Forelimb muscle (tissue), 1 donor: ENCODE data around the gene THAP7. TPM values are rescaled to one million over a fixed set of nuclear protein-coding genes. Genes with fewer than 3 reads are reported as not detected.
A peak's percentile ranks its signal among the peaks of the same experiment; 100 is the strongest.

Source experiments
- DNase-seq: peaks from one replicate; pipeline ENCODE4 v3.0.0-alpha.2; 2013; ENCODE audit warnings: low read depth
- polyA plus RNA-seq: library from polyadenylated mRNA; unstranded; fragments of 120-200 nt; gene quantifications from one replicate; pipeline ENCODE4 v1.2.1, GENCODE V29; 2013; ENCODE audit not compliant: insufficient read length

THAP7 gene
- polyA plus RNA-seq, 1 donor, result 15.5 TPM

GRCh38 chr22:20994128-20994901 lies 7.6 kb downstream of the THAP7 start:
- DNase-seq, result no peak

- DNase-seq, result no peak
These were observed 8.4 kb downstream of the THAP7 start for GRCh38 chr22:20993304-20994127.

- DNase-seq, result no peak
These were observed 9.2 kb downstream of the THAP7 start for GRCh38 chr22:20992456-20993303.

GRCh38 chr22:20992056-20992442 lies 9.9 kb downstream of the THAP7 start:
- no peak for DNase-seq

DNA sequence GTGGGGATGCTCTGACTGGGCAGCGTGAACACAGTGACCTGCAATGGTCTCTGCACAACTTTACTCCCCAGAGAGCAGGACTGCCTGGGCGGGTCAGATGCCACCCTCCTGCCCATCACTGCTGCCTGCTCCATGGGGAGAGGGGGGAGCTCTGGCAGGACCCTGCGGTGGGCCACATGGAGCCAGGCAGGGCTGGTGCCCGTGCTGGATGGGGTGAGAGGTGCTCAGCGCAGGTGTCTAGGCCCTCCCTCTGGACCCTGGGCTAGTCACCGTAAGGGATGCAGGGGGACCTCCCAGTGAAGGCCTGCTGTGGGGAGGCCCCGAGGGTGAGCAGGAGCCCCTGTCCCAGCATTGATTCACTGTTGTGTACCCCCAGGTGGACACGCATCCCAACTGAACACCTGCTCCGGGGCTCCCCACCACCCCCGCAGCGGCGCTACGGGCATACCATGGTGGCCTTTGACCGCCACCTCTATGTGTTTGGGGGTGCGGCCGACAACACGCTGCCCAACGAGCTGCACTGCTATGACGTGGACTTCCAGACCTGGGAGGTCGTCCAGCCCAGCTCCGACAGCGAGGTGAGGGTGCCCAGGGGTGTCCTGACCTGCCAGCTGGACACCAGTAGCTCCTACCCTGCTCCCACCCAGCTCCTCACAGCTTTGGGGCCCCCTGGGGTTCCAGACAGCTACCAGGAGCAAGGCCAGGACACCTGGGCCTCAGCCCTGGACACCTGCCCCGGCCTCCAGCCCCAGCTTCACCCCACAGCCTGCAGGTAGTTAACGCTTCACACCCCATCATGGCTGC lies 10.5 kb downstream of the THAP7 start:
- DNase-seq, result no peak

DNA sequence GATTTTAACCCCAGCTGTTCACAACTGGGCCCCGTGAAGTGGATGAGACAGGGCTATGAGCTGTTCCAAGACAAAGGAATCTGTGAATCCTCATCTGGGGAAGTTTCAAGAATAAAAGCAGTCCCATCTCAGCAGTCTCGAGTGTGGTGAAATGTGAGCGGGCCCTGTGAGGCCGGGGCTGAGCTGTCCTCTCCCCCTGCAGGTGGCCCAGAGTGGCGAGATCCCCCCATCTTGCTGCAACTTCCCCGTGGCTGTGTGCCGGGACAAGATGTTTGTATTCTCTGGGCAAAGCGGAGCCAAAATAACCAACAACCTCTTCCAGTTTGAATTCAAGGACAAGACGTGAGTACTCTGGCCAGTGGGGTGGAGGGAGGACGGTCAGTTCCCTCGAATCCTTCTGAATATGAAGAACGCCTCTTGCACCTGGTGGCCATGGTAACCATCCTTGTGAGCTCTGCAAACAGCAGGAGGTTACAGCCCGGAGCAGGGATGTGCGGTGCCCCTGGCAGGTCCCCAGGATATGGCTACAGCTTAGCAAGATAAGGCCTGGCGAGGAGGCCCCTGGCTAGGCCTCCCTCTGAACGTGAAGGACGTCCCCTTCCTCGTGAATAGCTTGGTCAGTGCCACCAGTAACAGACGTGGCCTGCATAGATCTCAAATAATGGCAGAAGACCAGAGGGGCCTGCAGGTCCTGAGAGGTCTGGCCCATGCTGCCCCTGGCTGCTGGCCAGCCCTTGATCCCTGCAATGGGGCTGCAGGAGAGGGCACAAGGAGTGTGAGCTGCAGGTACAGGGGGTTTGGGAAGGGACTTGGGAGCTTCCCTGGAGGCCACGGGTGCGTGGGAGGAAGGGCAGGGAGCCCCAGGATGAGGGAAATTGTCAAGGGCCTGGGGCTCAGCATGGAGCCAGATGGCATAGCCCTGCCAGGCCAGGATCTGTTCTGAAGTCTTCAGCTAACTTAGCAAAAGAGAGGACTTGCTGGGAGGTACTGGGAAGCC lies 11.4 kb downstream of the THAP7 start:
- DNase-seq, result no peak

- DNase-seq, result no peak
These were observed 12.4 kb downstream of the THAP7 start for GRCh38 chr22:20989323-20990138.

GRCh38 chr22:20988573-20989322 lies 13.2 kb downstream of the THAP7 start:
- no peak for DNase-seq

DNA sequence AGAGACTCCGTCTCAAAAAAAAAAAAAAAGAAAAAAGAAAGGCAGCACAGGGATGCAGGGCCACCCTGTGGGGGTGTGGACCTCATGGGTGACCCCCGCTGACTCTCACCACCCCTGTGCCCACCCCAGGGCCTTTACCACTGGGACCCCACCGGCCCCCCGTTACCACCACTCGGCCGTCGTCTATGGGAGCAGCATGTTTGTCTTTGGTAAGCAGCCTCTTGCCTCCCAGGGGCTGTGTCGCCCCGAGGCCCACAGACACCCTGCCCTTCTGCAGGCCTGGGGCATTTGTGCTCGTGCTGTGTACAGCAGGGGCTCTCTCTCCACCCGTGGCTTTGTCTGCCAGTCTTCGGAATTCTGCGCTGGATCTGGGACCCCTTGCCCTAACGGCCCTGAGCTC lies 14.5 kb downstream of the THAP7 start:
- no peak for DNase-seq

DNA sequence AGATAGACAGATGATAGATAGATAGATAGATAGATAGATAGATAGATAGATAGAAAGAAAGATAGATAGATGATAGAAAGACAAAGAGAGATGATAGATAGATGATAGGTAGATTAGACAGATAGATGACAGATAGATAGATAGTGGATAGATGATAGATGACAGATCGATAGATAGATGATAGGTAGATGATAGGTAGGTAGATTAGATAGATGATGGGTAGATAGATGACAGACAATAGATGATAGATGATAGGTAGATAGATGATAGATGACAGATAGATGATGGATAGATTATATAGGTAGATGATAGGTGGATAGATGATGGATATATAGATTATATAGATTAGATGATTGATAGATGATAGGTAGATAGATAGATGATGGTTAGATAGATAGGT lies 15.6 kb downstream of the THAP7 start:
- DNase-seq, result no peak

- no peak for DNase-seq
These were observed 16.2 kb downstream of the THAP7 start for GRCh38 chr22:20985720-20986119.

GRCh38 chr22:20983081-20983771 lies 18.7 kb downstream of the THAP7 start:
- DNase-seq, result no peak

DNA sequence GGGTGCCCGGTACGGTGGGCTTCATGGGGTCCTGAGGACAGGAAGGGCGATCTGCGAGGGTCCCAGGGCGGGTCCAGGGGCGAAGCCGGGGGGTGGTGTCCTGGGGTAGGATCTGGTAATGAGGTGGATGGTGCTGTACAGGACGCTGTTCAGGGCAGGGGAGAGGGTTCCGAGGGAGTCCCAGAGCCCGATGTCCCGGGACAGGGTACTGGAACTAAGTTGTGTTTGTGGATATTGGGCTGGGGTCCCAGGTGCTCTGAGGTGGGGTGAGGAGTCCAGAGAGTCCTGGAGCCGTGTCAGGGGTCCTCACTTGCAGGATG lies 19.4 kb downstream of the THAP7 start:
- no peak for DNase-seq

- DNase-seq, result peak; percentile 64
These were observed 19.9 kb downstream of the THAP7 start, which contains the start of gene LZTR1 for GRCh38 chr22:20981787-20982562. TSS of gene LZTR1 (plus strand) at chr22:20982297. CDS start at chr22:20982372, 75 bp downstream.

DNA sequence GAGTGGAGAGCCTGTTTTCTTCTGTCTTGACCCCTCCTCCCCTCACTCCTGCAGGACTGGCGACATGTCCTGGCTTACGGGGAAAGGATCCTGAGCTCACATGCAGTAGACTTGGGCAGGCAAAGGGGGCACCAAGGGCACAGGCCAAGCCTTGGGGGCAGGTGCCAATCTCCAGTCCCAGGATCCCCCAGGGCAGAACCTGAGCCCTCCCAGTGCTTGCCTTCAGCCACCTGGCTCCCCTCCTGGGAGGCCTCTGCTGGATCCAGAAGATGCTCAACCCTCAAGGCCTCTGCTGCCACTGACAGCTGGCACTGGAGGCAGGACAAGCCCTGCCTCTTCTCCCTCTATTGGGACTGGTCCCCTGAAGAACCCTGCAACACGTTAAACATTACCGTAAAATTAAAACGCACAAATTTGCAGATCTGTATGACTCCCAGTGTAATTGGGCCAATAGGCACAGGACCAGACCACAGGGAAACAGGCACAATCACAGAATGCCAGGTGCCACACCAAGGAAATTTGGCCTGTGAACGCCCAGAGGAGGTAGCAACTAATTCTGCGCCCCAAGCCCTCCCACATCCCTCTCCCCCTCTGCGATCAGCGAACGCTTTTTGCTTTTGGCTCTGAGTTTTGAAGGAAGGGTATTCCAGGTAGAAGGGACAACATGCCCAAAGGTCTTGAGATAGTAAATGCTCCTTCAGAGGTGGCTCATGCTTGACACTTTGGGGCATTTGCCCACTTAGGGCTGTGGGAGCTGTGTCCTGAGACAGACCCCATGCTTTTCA lies 20.8 kb downstream of the THAP7 start:
- DNase-seq, result no peak

GRCh38 chr22:20980523-20980922 lies 21.4 kb downstream of the THAP7 start:
- DNase-seq, result no peak
